ENCODE data around the gene ATAT1.
A peak's percentile ranks its signal among the peaks of the same experiment; 100 is the strongest.

Gene ATAT1

GRCh38 chr6:30611150-30611855, 15.4 kb upstream of the ATAT1 start:
- Mint-ChIP-seq H3K27me3 (ENCODE audit: low read depth) (no peaks in the 10 kb centered on the region), H3K4me3 (peak overlapping the region; percentile 0 to 39 (median 20)), H3K4me1 (peaks cover 54% of the 10 kb centered on the region), H3K9me3 (no peaks in the 10 kb centered on the region), H3K36me3 (ENCODE audit: low read depth) (peaks cover 58% of the 10 kb centered on the region), H3K27ac (peak overlapping the region; percentile 51 to 100 (median 100))
- no peak for TF ChIP-seq CTCF (IDR thresholded peaks at IDR 0.05; ENCODE audit: unreplicated experiment in 3 of 3)

DNA sequence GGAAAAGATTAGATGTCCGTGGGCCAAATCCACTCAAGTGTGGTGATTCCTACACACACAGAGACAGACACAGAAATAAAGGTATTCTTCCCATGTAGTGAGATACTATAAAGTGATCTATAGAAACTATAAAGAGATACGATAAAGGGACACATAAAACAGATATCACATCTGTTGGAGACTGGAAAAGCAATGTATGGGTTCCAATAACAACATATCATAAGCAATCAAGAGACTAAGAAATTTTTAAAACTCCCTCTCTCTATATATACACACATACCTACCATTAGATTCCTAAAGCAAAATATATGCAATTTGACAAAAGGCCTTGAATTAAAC, 14.8 kb upstream of the ATAT1 start:
- no peak for TF ChIP-seq CTCF (IDR thresholded peaks at IDR 0.05; ENCODE audit: unreplicated experiment in 3 of 3)
- Mint-ChIP-seq H3K9me3 (no peaks in the 10 kb centered on the region), H3K27ac (peak overlapping the region; percentile 51 to 100 (median 100)), H3K4me1 (peaks cover 54% of the 10 kb centered on the region), H3K27me3 (ENCODE audit: low read depth) (peaks cover under 1% of the 10 kb centered on the region), H3K4me3 (peak overlapping the region; percentile 2 to 24 (median 20)), H3K36me3 (ENCODE audit: low read depth) (peaks cover 58% of the 10 kb centered on the region)

- peak; percentile 26 to 36 (median 32) for TF ChIP-seq CTCF (IDR thresholded peaks at IDR 0.05; ENCODE audit: unreplicated experiment in 3 of 3)
- H3K36me3 Mint-ChIP-seq (ENCODE audit: low read depth) = peaks cover 60% of the 10 kb centered on the region
- H3K4me3 Mint-ChIP-seq = peak overlapping the region in 2 of 3 experiments; percentile 2 to 8
- H3K27me3 Mint-ChIP-seq (ENCODE audit: low read depth) = peaks cover 5% of the 10 kb centered on the region
- H3K27ac Mint-ChIP-seq = peak overlapping the region; percentile 51 to 100 (median 100)
- peaks cover 3% of the 10 kb centered on the region for H3K9me3 Mint-ChIP-seq
- peaks cover 54% of the 10 kb centered on the region for H3K4me1 Mint-ChIP-seq
Observed at GRCh38 chr6:30612213-30612612, 14.5 kb upstream of the ATAT1 start.

DNA sequence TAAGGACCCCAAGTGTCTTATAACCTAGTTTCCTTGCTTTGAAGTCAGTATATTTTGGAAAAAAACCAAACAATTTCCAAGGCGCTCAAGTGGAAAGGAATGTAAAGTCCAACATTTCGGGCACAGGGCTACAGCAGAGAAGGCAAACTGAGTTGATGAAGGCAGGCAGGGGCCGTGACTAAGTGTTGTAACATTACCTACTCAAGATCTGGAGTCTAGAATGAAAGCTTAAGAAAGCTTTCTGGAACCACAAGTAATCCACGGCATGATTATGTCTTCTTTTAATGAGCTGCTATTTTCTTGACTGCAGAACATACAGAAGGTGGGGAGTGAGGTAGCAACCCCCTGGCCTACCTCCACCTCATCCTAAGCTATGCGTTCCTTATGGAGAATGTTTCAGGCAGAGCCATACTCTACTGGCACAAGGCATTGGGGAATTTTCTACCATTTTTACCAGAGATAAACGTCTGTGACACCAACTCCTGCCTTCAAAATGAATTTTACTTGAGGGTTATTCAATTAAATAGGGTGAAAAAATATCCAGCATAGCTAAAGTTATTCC, 13.9 kb upstream of the ATAT1 start:
- H3K36me3 Mint-ChIP-seq (ENCODE audit: low read depth) = peaks cover 57% of the 10 kb centered on the region
- peak overlapping the region; percentile 21 to 55 (median 44) for H3K4me3 Mint-ChIP-seq
- H3K27me3 Mint-ChIP-seq (ENCODE audit: low read depth) = peaks cover 5% of the 10 kb centered on the region
- H3K27ac Mint-ChIP-seq = peak overlapping the region; percentile 94 to 100 (median 100)
- TF ChIP-seq CTCF (IDR thresholded peaks at IDR 0.05; ENCODE audit: unreplicated experiment in 3 of 3) = no peak
- peaks cover 3% of the 10 kb centered on the region for H3K9me3 Mint-ChIP-seq
- H3K4me1 Mint-ChIP-seq = peaks cover 54% of the 10 kb centered on the region

DNA sequence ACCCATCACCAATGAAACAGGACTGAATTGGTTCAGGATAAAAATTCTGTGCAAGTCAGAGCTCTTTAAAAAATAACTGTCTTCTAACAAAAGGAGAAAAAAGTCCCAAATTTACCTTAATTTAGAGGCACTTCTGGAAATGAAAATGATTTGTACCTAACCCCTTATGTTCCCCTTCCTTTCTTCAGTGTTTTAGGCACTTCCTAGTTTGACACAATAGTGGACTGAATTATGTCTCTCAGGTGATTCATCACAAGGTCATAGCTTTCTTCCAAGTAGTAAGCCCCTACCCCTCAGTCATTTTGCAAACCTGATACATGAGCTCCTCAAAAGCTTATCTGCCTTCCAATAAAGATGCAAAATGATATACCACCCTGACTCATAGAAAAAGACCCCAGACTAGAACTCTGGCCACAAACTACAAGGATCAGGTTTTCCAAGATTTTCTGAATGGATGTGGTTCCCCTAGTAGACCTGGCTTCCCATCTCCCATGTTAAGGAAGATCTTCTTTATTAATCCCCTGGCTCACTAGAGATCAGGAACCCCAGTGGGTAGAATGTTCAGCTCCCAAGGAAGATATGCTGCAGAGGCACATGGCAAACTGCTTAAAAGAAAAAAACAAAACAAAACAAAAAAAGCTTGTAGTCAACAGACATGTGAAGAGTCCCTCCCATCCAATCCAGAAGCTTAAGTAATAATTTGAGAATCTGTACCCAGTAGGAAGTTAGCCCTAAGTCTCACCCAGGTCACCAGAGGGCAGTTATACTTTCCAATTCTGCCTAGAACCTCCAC, 13.2 kb upstream of the ATAT1 start:
- H3K4me1 Mint-ChIP-seq = peaks cover 55% of the 10 kb centered on the region
- peaks cover 3% of the 10 kb centered on the region for H3K9me3 Mint-ChIP-seq
- peak overlapping the region; percentile 94 to 100 (median 100) for H3K27ac Mint-ChIP-seq
- TF ChIP-seq CTCF (IDR thresholded peaks at IDR 0.05; ENCODE audit: unreplicated experiment in 3 of 3) = no peak
- H3K36me3 Mint-ChIP-seq (ENCODE audit: low read depth) = peaks cover 53% of the 10 kb centered on the region
- H3K4me3 Mint-ChIP-seq = peak overlapping the region; percentile 96 to 99 (median 97)
- H3K27me3 Mint-ChIP-seq (ENCODE audit: low read depth) = peaks cover 5% of the 10 kb centered on the region

All from nephron (organoid).